ACC112 (cell line): ENCODE results near the gene FIBIN.
"Not testable (repeated sequence)": the region's sequence is repeated elsewhere in the genome, so short reads cannot be mapped to it uniquely, and the experiment has no call there.

Experiments
- H2AFZ ChIP-seq: fragments of 200-600 bp; sonication (generic); one replicate; pipeline ENCODE4 v1.6.0; 2017; ENCODE audit warnings: antibody characterized with exemption, low read length; ENCODE audit not compliant: unreplicated experiment
- H3K27ac ChIP-seq: fragments of 200-600 bp; sonication (generic); 2 replicates; pipeline ENCODE4 v1.5.1; 2014; ENCODE audit warnings: low read depth, mild to moderate bottlenecking, antibody characterized with exemption, low read length, moderate library complexity
- H3K27me3 ChIP-seq: fragments of 200-600 bp; sonication (generic); 2 replicates; pipeline ENCODE4 v1.6.1; 2014; ENCODE audit warnings: mild to moderate bottlenecking, antibody characterized with exemption, low read length, moderate library complexity, mixed read lengths; ENCODE audit not compliant: insufficient read depth
- H3K36me3 ChIP-seq: fragments of 200-600 bp; sonication (generic); 2 replicates; pipeline ENCODE4 v1.6.1; 2016; ENCODE audit warnings: mild to moderate bottlenecking, antibody characterized with exemption, low read length, moderate library complexity, mixed read lengths; ENCODE audit not compliant: insufficient read depth
- H3K4me1 ChIP-seq: fragments of 200-600 bp; sonication (generic); one replicate; pipeline ENCODE4 v1.6.1; 2016; ENCODE audit warnings: low read length, mixed read lengths; ENCODE audit not compliant: insufficient read depth, unreplicated experiment, control insufficient read depth
- H3K4me3 ChIP-seq: fragments of 200-600 bp; sonication (generic); 2 replicates; pipeline ENCODE4 v1.5.1; 2014; ENCODE audit warnings: mild to moderate bottlenecking, low read depth, low read length
- H3K79me2 ChIP-seq: fragments of 200-600 bp; sonication (generic); one replicate; pipeline ENCODE4 v1.6.0; 2016; ENCODE audit warnings: low read length; ENCODE audit not compliant: control insufficient read depth, unreplicated experiment, insufficient read depth

FIBIN gene

GRCh38 chr11:26958005-26958701 is 35.8 kb upstream of the FIBIN start:
- no peaks in the 10 kb centered on the region for H3K79me2 ChIP-seq
- H3K36me3 ChIP-seq: no peaks in the 10 kb centered on the region
- no peak overlapping the region for H3K4me3 ChIP-seq
- H3K4me1 ChIP-seq: peaks cover 13% of the 10 kb centered on the region
- H2AFZ ChIP-seq: no peak overlapping the region
- H3K27me3 ChIP-seq: no peaks in the 10 kb centered on the region
- no peak overlapping the region for H3K27ac ChIP-seq

GRCh38 chr11:26958702-26959049 is 35.2 kb upstream of the FIBIN start:
- Histone ChIP-seq H3K36me3 (no peaks in the 10 kb centered on the region), H3K27ac (no peak overlapping the region), H3K4me1 (peaks cover 12% of the 10 kb centered on the region), H3K27me3 (no peaks in the 10 kb centered on the region), H3K79me2 (no peaks in the 10 kb centered on the region), H2AFZ (no peak overlapping the region), H3K4me3 (no peak overlapping the region)

- Histone ChIP-seq H3K27me3 (no peaks in the 10 kb centered on the region), H3K27ac (no peak overlapping the region), H3K4me3 (no peak overlapping the region), H3K79me2 (no peaks in the 10 kb centered on the region), H3K4me1 (peaks cover 4% of the 10 kb centered on the region), H2AFZ (no peak overlapping the region), H3K36me3 (no peaks in the 10 kb centered on the region)
Measured at GRCh38 chr11:26960281-26960680, 33.6 kb upstream of the FIBIN start.

- no peaks in the 10 kb centered on the region for H3K36me3 ChIP-seq
- H3K4me3 ChIP-seq: no peak overlapping the region
- H3K79me2 ChIP-seq: no peaks in the 10 kb centered on the region
- H3K27me3 ChIP-seq: no peaks in the 10 kb centered on the region
- no peak overlapping the region for H2AFZ ChIP-seq
- no peak overlapping the region for H3K27ac ChIP-seq
- H3K4me1 ChIP-seq: peaks cover 4% of the 10 kb centered on the region
Measured at GRCh38 chr11:26963764-26964163, 30.1 kb upstream of the FIBIN start.

- Histone ChIP-seq H3K79me2 (no peaks in the 10 kb centered on the region), H3K4me1 (peaks cover 4% of the 10 kb centered on the region), H3K36me3 (no peaks in the 10 kb centered on the region), H3K27me3 (no peaks in the 10 kb centered on the region), H2AFZ (no peak overlapping the region), H3K27ac (no peak overlapping the region), H3K4me3 (no peak overlapping the region)
Measured at GRCh38 chr11:26964339-26964738, 29.6 kb upstream of the FIBIN start.

- H2AFZ ChIP-seq, H3K27ac ChIP-seq: not testable (repeated sequence)
Measured at GRCh38 chr11:26964847-26965485, 28.9 kb upstream of the FIBIN start.

GRCh38 chr11:26971961-26972360 is 22.0 kb upstream of the FIBIN start:
- H3K27ac ChIP-seq: peak overlapping the region; percentile 34
- H3K79me2 ChIP-seq: no peaks in the 10 kb centered on the region
- no peak overlapping the region for H3K4me3 ChIP-seq
- H3K27me3 ChIP-seq: no peaks in the 10 kb centered on the region
- H3K36me3 ChIP-seq: no peaks in the 10 kb centered on the region
- H2AFZ ChIP-seq: no peak overlapping the region
- peaks cover 25% of the 10 kb centered on the region for H3K4me1 ChIP-seq

More at GRCh38 chr11:26964847-26965485, 28.9 kb upstream of the FIBIN start:
- not testable (repeated sequence) for H3K27me3 ChIP-seq, H3K36me3 ChIP-seq, H3K4me1 ChIP-seq, H3K4me3 ChIP-seq, H3K79me2 ChIP-seq

GRCh38 chr11:26974069-26974783 is 19.7 kb upstream of the FIBIN start:
- Histone ChIP-seq H3K36me3 (no peaks in the 10 kb centered on the region), H3K27me3 (no peaks in the 10 kb centered on the region)

GRCh38 chr11:26974996-26975395 is 18.9 kb upstream of the FIBIN start:
- H3K79me2 ChIP-seq: no peaks in the 10 kb centered on the region
- peaks cover 25% of the 10 kb centered on the region for H3K4me1 ChIP-seq
- H3K27ac ChIP-seq: no peak overlapping the region
- no peak overlapping the region for H2AFZ ChIP-seq
- no peak overlapping the region for H3K4me3 ChIP-seq
- no peaks in the 10 kb centered on the region for H3K27me3 ChIP-seq
- H3K36me3 ChIP-seq: no peaks in the 10 kb centered on the region

More at GRCh38 chr11:26974069-26974783, 19.7 kb upstream of the FIBIN start:
- no peaks in the 10 kb centered on the region for H3K79me2 ChIP-seq
- H3K4me1 ChIP-seq: peaks cover 25% of the 10 kb centered on the region
- no peak overlapping the region for H3K4me3 ChIP-seq
- no peak overlapping the region for H3K27ac ChIP-seq
- peak overlapping the region; percentile 62 for H2AFZ ChIP-seq

- H3K4me1 ChIP-seq: peaks cover 25% of the 10 kb centered on the region
- H3K27ac ChIP-seq: no peak overlapping the region
- H3K79me2 ChIP-seq: no peaks in the 10 kb centered on the region
- no peaks in the 10 kb centered on the region for H3K27me3 ChIP-seq
- H3K36me3 ChIP-seq: no peaks in the 10 kb centered on the region
- no peak overlapping the region for H2AFZ ChIP-seq
- H3K4me3 ChIP-seq: no peak overlapping the region
Measured at GRCh38 chr11:26976389-26976788, 17.5 kb upstream of the FIBIN start.

- not testable (repeated sequence) for H3K36me3 ChIP-seq, H3K79me2 ChIP-seq, H3K4me3 ChIP-seq, H3K27ac ChIP-seq, H3K27me3 ChIP-seq, H2AFZ ChIP-seq
- peaks cover 17% of the 10 kb centered on the region for H3K4me1 ChIP-seq
Measured at GRCh38 chr11:26977209-26977608, 16.7 kb upstream of the FIBIN start.
